ENCODE measurements around the gene CDIPT. TPM values are rescaled to one million over a fixed set of nuclear protein-coding genes. Genes with fewer than 3 reads are reported as not detected.

Gene CDIPT
- total and polyA plus RNA-seq, 10 of the 15 experiments (the other 5 are each of a cell fraction or from before 2014, with no cell fraction given): 0.87 to 36.4 (median 27.1) TPM

- Histone ChIP-seq H3K9me3 (replicated peaks; ENCODE audit: control insufficient read depth, insufficient read depth, low read length) (no peaks in the 10 kb centered on the region), H3K4me3 (no peak overlapping the region), H3K9ac (ENCODE audit: control insufficient read depth, insufficient read depth, low read length) (no peak overlapping the region), H3K36me3 (ENCODE audit: control insufficient read depth in 2 of 2, insufficient read depth in 2 of 2, low read length in 1 of 2) (peaks cover 8 to 11% of the 10 kb centered on the region in 2 experiments; a peak in 3 of 4 replicates), H3K4me2 (ENCODE audit: control insufficient read depth, insufficient read depth) (no peak overlapping the region), H2AFZ (ENCODE audit: control insufficient read depth, low read depth, low read length) (no peak overlapping the region), H3K79me2 (ENCODE audit: control insufficient read depth, insufficient read depth, low read length) (no peaks in the 10 kb centered on the region; the same call in 1 of the 2 replicates), H3K27me3 (replicated peaks in 1 of 2; ENCODE audit: control insufficient read depth in 2 of 2, insufficient read depth in 2 of 2, low read length in 1 of 2) (no peaks in the 10 kb centered on the region), H4K20me1 (ENCODE audit: control insufficient read depth, insufficient read depth) (no peaks in the 10 kb centered on the region), H3K27ac (ENCODE audit: control insufficient read depth, insufficient read depth) (no peak overlapping the region), H3K4me1 (ENCODE audit: control insufficient read depth, insufficient read depth, low read length) (no peaks in the 10 kb centered on the region)
- CTCF ChIA-PET: no interaction called here
- no TSS peak for BruUV-seq (replicated peaks)
- intact Hi-C loops (cut with micrococcal nuclease; ENCODE audit: unreplicated experiment): no loop called here
- WGBS (ENCODE audit: insufficient coverage, insufficient replicate concordance, low lambda C conversion rate, missing lambda C conversion rate): 66% methylated on average over 2 of the region's 2 CpGs
- ATAC-seq (no peak), FAIRE-seq (no peak), DNase-seq (ENCODE audit: low read depth, low spot score) (no peak)
- RAD21 ChIA-PET (ENCODE audit: unreplicated experiment): no interaction called here
- SMC1A ChIA-PET (ENCODE audit: uncharacterized antibody, unreplicated experiment): no interaction called here
- in situ Hi-C loops (cut with MboI): no loop called here
- TF ChIP-seq MEF2B (IDR thresholded peaks at IDR 0.05; ENCODE audit: partially characterized antibody, poor library complexity, severe bottlenecking) (no peak), IKZF1 (conservative IDR thresholded peaks at IDR 0.05) (no peak), CREB1 (IDR thresholded peaks at IDR 0.05; ENCODE audit: low read depth) (no peak), SIN3A (IDR thresholded peaks at IDR 0.05; ENCODE audit: low read depth, low read length) (no peak), MTA3 (IDR thresholded peaks at IDR 0.05; ENCODE audit: borderline replicate concordance, low read length) (no peak), SPI1 (IDR thresholded peaks at IDR 0.05; ENCODE audit: borderline replicate concordance, insufficient read depth, low read depth, low read length) (no peak), KAT2A (conservative IDR thresholded peaks at IDR 0.05; ENCODE audit: control insufficient read depth, low read depth, low read length) (no peak), ZNF622 (IDR thresholded peaks at IDR 0.05) (no peak), ZBED1 (IDR thresholded peaks at IDR 0.05; ENCODE audit: borderline replicate concordance) (no peak), POLR2AphosphoS2 (IDR thresholded peaks at IDR 0.05; ENCODE audit: low read depth, low read length) (no peak), BCL11A (IDR thresholded peaks at IDR 0.05; ENCODE audit: low read depth, low read length) (no peak), STAT1 (conservative IDR thresholded peaks at IDR 0.05) (no peak), IKZF2 (IDR thresholded peaks at IDR 0.05) (no peak), FOXK2 (IDR thresholded peaks at IDR 0.05) (no peak), ATF7 (IDR thresholded peaks at IDR 0.05; ENCODE audit: low read depth) (no peak), PKNOX1 (IDR thresholded peaks at IDR 0.05) (no peak)
- POLR2A ChIA-PET: no interaction called here
Measured at GRCh38 chr16:29831490-29831889, 31.5 kb downstream of the CDIPT start.
